Inflammatory macrophage treated with lipopolysaccharide for 4 hours (primary cell): ENCODE measurements around the gene HOXA11.

Experiments
- DNase-seq: peaks from one replicate; pipeline ENCODE4 v3.0.0-alpha.2; 2020

The HOXA11 gene

DNA sequence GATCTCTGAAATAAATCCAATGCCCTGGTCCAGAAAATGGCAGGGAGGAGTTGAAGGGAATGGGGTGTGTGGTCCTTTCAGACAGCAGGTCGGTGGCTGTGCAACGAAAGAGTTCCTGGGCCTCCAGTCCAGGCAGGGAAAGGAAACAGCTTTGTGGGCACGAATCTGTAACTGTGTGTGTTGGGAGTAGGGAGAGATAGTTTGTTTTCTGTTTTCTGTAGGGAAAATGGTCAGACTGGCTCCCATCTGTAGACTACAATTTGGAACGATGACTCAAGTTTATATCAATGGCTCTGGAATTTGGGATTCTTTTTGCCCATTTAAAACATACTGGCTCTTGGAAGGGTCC, 17.1 kb downstream of the HOXA11 start:
- no peak for DNase-seq

DNA sequence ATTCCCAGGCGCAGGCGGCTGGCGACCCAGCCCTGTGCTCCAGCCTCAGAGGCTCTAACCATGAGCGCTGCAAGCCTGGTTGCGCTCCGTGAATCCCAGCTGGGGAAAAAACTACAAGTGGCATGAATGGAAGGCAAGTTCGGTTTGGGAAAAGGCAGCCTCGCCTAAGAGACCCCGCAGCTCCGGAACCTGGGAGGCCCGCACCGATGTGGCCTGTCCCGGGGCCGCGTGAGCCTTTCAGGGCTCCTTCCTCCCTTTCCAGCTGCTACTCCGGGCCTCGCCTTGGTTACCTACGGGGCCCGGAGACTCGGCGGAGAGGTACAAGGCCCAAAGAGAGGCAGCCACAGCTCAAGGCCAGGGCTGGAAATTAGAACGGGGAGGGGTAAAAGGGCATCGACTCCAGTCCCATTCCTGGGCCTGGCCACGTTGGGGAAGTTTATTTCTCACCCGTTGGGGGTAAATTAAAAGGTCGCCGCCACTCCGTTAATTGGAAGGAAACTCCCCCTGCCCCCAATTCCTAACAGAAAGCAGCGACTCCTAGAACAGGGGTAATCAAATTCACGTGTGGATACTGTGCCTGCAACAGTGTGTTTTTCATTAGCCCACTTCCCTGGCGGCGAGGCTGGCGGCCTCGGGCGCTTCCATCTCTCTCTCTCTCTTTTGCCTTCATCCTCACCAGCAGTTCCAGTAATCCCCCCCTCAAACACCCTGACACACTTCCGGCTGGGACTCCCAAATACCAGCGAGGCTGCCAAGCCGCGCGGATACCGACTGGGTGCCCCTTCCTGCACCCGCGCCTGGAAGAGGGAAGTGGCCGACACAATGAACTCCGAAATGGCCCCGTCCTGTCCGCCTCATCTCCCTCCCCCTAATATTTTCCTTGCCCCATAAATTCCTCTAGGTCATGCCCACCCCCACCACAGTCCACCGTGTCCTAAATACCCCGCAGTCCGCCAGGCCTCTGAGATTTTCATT, 18.2 kb downstream of the HOXA11 start:
- no peak for DNase-seq

DNA sequence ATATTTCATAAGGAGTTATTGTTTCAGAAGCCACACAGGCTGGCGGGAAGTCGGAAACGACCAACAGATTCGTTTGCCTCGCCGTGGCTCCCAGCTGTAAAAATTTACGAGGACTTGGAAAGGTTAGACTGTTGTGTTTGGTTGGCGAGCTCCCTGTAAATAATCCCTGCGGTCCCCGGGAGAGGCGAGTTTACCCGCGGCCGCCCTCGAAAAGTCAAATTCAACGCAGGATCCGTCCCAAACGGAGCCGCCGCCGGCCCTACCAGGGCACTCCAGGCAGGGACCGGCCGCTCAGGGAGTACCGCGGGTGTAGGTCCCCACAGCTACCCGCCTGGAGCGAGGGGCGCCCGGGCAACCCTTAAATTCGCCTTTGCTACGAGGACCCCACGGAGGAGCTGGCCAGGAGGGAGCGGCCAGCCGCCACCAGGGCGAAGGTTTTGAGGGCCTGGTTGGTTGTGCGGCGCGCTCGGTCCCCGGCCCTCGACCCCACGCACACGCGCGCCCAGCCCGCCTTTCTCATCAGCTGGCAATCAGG, 19.0 kb downstream of the HOXA11 start:
- DNase-seq: no peak

DNA sequence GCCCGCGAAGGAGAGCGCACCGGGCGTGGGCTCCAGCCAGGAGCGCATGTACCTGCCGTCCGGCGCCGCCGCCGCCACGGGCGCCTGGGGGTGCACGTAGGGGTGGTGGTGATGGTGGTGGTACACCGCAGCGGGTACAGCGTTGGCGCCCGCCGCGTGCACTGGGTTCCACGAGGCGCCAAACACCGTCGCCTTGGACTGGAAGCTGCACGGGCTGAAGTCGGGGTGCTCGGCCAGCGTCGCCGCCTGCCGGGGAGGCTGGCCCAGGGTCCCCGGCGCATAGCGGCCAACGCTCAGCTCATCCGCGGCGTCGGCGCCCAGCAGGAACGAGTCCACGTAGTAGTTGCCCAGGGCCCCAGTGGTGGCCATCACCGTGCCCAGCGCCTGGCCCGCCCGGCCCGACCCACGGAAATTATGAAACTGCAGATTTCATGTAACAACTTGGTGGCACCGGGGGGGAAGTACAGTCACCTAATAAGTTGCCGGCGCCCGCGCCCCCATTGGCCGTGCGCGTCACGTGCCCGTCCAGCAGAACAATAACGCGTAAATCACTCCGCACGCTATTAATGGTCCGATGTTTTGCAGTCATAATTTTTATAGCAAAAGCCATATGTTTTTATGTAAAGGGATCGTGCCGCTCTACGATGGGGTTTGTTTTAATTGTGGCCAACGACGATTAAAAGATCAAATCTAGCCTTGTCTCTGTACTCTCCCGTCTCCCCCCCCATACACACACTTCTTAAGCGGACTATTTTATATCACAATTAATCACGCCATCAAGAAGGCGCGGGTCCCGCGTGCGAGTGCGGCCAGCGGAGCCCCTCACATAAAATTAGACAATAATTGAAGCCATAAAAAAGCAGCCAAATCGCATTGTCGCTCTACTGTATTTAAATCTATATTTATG, 19.7 kb downstream of the HOXA11 start, which contains the start of gene HOXA9:
TSS of gene HOXA9 (minus strand) at position 449 of the 907 bp plus-strand sequence. CDS start at position 369, 80 bp downstream.
- DNase-seq: peak; percentile 85

DNA sequence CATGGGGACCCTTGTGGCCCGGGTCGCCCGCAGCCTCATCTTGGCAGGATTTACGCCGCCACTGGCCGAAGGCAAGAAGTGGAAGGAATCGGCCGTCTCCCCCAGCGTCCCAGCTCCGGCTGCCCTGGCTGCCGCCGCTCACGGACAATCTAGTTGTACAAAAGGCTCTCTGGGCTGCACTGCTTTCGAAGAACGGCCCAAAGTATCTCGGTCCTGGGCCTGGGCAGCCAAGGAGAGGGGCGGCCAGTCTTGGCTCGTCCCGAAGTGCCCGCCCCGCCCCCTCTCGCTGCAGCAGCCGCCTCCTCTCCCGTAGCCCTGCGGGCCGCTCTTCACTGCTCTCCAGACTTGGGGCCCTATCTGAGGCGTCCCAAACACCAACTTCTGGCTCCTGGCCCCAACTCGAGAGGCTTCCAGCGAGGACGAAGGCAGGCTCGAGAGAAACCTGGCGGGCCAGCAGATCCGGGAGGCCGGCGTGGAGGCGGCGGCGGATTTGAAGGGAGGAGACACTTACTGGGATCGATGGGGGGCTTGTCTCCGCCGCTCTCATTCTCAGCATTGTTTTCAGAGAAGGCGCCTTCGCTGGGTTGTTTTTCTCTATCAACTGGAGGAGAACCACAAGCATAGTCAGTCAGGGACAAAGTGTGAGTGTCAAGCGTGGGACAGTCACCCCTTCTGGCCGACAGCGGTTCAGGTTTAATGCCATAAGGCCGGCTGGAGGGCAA, 20.5 kb downstream of the HOXA11 start:
- DNase-seq: no peak

DNA sequence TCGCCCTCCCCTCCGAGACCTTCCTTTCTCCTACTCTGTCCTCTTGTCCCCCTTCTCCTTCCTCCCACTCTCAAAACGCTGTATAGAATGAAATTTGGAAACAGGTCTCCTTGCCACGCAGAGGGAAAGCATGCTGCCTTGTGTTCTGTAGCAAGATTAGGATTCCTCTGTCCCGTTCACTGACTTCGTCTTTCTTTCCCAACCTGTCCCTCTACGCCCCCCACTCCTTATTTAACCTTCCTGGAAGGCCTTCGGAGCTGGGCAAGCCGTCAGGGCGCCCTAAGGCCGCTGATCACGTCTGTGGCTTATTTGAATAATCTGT, 21.0 kb downstream of the HOXA11 start:
- DNase-seq: no peak

DNA sequence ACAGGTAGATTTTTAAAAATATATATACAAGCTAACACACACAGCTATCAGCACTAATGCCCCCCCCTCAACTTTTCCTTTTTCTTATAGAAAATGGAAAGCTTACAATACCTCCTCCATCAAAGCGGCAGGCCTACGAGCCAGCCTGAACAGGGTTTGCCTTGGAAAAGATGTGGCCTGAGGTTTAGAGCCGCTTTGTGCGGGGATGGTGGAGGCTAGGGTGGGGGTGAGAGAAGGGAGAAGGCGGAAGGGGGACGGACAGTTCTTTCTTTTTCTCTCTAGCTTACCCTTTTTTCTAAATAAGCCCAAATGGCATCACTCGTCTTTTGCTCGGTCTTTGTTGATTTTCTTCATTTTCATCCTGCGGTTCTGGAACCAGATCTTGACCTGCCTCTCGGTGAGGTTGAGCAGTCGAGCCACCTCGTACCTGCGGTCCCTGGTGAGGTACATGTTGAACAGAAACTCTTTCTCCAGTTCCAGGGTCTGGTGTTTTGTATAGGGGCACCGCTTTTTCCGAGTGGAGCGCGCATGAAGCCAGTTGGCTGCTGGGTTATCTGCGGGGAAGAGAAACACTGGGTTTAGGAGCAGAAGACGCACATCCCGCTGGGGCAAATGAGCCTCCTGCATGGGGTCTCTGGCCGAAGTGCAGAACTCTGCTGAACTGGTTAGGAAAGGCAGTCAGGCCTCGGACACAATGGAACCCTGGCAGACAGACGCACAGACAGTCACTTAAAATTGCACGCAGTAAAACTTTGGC, 21.6 kb downstream of the HOXA11 start:
- no peak for DNase-seq

DNA sequence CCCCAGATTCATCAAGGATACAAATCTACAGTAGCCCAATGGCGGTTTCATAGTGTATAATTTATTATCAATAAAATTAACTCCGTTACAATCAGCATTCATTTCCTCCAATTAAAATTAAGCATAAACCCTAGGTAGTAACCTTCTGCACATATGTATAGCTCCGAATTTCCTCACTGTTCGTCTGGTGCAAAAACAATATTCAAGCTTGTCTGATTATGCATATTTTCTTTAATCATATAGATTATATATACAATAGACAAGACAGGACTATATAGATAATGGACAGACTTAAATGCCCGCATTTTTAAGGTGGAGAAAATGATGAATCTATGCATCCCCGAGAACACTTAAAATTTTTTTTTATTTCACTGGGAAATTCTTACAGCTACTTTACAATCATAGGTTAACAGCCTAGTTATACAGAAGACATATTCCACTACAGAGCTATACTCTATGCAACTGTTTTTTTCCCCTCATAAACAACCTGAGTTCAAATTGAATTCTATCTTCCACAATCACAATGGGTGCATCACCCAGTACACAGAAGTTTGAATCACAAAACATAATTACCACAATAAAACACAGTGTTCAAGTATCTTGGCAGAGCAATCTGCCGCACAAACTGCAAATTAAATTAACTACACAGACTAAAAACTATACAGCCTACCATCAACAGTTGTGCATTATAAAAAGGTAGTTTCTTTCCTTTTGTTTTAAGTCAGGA, 22.3 kb downstream of the HOXA11 start:
- no peak for DNase-seq

DNA sequence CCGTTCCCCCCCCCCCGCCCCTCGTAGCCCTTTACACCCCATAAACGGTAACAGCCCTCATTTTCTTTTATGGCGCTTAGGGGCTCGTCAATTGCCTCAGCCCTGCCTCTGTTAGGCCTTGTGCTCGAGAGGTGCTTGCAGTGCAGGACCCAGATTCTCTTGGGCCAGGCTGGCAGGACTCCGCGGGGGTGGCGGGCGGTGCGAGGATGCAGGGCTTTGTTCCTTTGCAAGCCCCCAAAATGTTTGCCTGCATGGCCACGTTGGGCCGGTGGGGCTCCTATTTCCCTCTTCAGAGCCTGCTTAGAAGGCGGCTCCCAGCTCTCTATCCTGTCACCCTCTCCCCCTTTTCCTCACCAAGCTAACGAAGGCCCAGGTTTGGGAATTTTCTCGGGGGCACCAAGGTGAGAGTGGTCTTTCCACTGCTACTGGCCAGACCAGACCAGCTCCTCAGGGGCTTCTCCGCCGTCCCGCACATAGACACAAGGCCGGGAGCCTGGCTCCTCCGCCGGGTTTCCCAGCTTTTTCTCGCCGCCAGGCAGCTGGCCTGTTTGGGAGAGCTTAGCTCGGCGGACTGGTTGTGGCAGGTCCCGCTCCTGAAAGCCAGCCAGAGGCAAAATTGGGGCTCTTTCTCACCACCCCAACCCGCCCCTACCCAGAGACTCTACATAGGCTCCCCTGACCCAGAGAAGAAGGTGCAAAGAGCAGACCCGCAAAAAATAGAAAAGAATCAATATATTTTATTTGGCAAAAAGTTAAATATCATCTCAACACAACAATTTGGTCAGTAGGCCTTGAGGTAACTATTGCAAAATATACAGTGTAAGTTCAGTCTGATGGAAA, 23.1 kb downstream of the HOXA11 start:
- no peak for DNase-seq

DNA sequence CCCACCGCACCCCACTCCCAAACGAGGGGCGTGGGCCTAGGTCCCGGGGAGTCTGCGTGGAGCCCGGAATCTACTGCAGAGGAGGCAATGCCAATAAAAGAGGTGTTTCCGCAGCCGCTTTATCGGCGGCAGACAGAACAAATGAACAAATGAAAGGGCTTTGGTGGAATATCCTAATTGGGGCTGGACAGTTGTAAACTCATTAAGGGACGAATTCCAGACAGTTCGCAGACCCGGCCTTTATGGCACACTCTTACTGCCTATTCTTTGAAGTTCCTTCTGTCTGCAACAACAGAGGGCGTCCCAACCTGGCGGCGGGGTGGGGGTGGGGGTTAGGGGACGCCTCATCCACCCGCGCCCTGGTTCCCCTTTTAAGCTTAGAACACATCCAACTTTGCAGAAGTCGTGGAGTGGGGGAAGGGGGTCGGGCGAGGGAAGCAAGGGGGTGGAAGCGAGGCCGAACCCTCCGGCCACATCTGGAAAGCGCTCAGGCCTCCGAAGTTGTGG, 23.8 kb downstream of the HOXA11 start:
- DNase-seq: peak; percentile 61

DNA sequence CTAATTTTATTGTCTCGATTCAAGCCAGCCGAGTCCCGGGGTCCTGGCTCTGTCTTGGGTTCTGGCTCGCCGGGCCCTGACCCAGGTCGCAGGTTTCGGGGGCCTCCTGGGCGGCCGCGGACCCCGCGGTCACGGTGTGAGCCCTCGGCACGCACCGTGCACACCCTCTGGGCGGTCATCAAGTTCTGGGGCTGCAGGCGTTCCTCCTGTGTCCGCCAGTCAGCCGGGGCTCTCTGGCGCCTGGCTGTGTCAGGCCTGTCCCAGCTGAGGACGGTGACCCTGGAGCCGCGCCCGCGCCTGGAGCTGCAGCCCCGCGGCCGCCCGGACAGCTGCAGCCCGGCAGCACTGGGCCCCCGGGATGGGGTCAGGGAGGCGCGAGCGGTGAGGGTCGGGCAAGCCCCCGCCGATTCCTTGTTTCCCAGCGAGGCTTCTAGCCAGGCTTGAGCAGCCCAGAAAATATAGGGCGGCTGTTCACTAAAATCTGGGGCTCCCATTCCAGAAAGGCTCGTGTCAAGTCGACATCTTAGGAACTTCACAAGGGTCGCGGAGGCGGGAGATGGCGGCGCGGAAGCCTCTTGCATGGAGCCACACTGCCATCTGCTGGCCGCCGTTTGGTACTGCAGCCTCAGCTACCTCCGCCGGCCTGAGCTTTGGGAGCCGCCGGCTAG, 24.4 kb downstream of the HOXA11 start:
- DNase-seq: peak; percentile 72

DNA sequence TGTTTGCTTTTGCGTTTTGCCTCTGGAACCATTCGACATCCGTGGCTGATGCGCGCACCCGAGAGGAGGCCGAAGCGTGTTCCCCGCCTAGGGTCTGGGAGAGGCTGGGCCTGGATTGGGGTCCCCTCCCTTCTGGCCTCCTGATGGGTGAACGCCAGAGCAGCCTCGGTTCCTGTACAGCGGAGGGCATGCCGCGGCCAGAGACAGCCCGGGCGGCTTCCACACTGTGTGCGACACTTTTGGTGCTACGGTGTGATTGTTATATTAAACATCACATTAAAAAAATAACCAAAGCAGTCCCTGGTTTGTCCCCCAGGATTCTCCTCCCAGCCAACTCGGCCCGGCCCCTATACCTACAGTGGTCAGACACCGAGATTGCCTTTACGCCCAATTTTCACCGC, 24.9 kb downstream of the HOXA11 start:
- DNase-seq: no peak

DNA sequence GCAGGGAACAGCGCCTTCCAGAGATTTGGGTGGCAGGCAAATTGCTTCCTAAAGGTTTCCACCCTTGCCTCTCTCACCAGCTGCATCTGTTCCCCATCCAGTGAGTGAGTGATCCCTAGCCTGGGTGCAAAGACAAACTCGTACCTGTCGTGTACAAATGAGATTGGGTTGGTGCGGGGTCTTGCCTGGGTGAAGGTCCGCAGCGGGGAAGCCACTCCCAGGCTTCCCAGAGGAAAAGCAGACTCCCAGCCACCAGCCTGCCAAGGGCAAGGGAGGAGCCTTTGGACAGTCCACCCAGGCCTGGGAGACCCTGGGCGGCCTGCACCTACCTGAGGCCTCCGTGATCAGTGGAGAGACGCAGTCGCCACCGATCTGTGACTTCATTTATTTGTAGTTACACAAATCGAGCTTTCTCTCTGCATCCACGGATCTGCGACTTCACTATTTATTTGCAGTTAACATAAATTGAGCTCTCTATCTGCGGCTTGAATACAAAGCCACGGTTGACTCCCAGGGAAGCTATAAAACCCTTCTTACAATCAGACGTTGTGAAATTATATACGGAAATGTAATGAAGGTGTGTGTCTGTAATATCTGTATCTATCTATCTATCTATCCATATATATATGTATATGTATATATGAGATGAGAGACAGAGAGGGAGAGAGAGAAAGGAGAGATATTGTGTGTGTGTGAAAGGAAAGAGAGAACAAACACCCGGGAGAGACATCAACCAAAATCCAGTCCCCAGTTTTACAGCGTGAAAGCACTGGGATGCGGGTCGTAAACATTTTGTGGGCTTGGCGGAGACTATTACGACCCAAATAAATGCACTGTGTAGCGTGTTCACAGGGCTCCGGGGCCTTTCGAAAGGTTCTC, 25.5 kb downstream of the HOXA11 start:
- no peak for DNase-seq

DNA sequence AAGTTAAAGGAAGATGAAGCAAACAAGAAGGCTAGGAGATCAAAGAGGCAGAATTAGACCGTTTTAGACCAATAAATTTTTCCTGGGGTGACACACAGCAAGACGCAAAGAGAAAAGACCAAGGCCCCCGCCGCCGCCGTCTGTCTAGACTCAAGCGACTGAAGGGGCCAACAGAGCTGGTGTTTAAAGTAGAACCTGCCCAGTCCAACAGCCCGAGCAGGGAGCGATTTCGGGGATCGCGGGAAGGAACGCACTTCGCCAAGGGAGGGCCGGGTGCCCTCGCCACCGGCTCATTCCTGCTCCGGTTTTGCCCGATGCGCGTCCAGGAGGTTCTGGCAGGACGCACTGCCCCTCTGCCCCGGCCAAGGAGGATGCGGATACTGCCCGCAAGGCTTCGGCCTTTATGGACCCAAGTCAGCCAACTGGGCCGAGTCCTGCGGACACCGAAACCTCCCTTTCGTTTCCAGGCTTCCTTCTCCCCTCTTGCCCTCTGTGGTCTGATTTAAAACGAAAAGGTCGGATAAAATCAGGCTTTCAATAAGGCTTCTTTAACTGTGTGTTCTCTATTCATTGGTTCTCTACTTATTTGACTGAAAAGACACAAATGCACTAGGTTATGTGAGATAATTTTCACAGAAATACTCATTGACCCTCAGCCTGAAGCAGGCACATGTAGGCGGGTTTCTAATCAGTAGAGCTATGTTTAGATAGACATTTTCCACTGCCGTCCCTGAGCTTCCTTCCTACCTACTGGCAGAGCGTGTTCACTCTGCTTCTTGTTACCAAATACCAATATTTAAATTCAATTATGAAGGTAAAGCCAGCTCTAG, 26.4 kb downstream of the HOXA11 start:
- DNase-seq: no peak

DNA sequence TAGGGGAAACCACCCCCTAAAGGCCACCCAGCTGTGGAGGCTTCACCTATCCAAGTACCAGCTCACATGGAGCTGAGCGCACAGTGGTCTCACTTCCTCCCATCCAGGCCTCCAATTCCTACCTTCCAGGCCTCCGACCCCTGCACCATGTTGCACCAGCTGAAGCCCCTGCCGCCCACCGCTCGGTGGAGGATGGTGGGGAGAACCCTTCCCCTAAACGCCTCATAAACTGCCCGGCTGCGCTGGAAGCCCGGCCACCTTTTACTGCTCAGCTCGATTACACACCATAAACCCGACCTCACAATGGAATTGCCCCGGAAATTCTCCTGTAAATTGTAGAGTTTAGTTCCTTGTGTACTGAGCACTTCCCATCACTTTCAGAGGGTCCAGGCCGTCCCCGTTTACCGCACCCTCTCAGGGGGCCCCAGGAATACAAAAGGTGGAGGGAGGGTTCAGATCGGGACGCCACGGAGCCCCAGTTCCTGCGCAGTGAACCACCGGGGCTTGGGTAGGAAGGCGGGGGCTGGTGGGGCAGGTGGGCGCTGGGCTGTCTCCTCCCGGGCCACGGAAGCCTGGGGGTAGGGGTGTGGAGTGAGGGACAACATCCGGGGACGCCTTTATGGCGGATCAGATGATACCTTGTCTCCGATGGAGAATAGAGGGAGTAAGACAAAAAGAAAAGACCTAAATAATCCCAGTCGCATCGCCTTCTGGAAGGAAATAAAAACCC, 27.2 kb downstream of the HOXA11 start:
- DNase-seq: no peak

DNA sequence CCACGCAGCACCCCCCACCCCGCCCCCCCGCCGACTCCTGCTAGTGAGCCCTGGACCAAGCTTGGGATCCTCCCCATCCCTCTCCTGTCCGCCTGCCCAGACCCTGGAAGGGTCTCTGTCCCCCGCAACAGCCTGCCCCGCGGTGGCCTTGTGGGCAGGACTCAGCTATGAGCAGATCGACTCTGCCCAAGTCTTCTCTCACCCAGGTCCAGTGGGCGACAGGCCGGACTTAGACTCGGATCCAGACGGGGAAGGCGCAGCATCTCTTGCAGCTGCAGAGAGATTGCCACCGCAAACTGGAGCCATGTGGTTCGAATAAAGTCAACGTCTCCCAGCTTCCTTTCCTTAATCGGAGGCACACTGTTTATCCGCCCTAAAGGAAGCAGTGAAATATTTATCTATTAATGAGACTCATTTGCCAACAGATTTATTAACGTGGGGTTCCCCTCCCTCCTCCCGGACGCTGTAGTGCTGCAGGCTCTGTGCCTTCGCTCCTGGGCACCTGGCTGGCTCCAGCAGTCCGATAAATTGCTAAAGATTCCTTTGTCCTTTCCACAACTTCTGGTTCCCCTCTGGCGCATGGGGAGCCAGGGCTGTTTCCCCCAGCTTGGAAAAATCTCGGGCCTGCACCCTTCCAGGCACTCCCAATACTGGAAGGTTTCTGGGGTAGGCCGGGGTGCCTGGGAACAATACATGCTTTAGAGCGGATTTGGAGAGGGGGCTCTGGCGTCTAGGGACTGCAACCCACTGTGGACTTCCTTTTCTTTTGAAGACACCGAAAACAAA, 27.9 kb downstream of the HOXA11 start:
- no peak for DNase-seq
